GM10266 (cell line): Measurements from ENCODE around the gene MOB3C.
A peak's percentile ranks its signal among the peaks of the same experiment; 100 is the strongest.
"Not testable (repeated sequence)": the region's sequence is repeated elsewhere in the genome, so short reads cannot be mapped to it uniquely, and the experiment has no call there.

ENCODE experiments used
- DNase-seq: peaks from one replicate; pipeline ENCODE4 v3.0.0; 2012; ENCODE audit errors: extremely low spot score
- CTCF ChIP-seq: IDR thresholded peaks from 2 replicates; pipeline ENCODE4 v1.5.1; 2012; ENCODE audit warnings: mild to moderate bottlenecking, low read depth; ENCODE audit not compliant: control insufficient read depth, insufficient read depth; ENCODE audit errors: missing control alignments

MOB3C gene

GRCh38 chr1:46616277-46617107 lies at the start of gene MOB3C:
MOB3C (minus strand) TSS chr1:46616811; CDS start chr1:46613321, 3,490 bp downstream.
- no peak for TF ChIP-seq CTCF
- DNase-seq, result peak; percentile 85

GRCh38 chr1:46665983-46666382 lies 49.4 kb upstream of the MOB3C start:
- DNase-seq, result no peak
- TF ChIP-seq CTCF, result no peak

DNA sequence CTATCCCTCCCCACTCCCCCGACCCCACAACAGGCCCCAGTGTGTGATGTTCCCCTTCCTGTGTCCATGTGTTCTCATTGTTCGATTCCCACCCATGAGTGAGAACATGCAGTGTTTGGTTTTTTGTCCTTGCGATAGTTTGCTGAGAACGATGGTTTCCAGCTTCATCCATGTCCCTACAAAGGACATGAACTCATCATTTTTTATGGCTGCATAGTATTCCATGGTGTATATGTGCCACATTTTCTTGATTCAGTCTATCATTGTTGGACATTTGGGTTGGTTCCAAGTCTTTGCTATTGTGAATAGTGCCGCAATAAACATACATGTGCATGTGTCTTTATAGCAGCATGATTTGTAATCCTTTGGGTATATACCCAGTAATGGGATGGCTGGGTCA lies 46.3 kb upstream of the MOB3C start:
- not testable (repeated sequence) for DNase-seq

- peak; percentile 48 for DNase-seq
These were observed 43.5 kb upstream of the MOB3C start for GRCh38 chr1:46660116-46660515.

- TF ChIP-seq CTCF, result no peak
These were observed 42.8 kb upstream of the MOB3C start for GRCh38 chr1:46659307-46659870.

DNA sequence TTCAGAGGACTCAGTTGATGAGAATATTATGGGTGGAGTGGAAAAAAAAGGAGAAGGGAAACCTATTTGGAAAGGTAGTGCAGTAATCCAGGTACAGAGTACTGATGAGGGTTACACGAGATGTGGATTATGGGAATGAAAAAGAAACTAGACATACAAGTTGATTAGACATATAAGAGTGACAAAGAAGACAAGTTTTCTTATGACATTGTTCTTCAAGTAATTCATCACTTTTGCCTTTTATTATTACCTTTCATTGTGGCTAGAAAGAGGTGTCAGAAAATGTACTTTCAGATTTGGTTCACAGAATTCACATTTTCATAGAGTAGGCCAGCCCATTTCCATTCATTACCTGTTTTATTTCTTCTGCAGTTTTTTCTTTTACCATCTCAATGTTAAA lies 41.2 kb upstream of the MOB3C start:
- no peak for TF ChIP-seq CTCF
- DNase-seq, result no peak

More at GRCh38 chr1:46659307-46659870, 42.8 kb upstream of the MOB3C start:
- DNase-seq, result no peak

GRCh38 chr1:46656643-46657042 lies 40.0 kb upstream of the MOB3C start:
- no peak for DNase-seq
- no peak for TF ChIP-seq CTCF

- TF ChIP-seq CTCF, result no peak
- no peak for DNase-seq
These were observed 39.2 kb upstream of the MOB3C start for GRCh38 chr1:46655848-46656247.

- not testable (repeated sequence) for DNase-seq
These were observed 38.1 kb upstream of the MOB3C start for GRCh38 chr1:46654698-46655097.
